DND-41 (cell line): Measurements from ENCODE around the gene AATK.

Source experiments
- ATAC-seq: fragments of 200-7000 bp; cut with Tn5 transposase; 3 replicates; pipeline ENCODE4 v1.9.1; 2021; ENCODE audit warnings: low read depth; ENCODE audit not compliant: insufficient read depth
- DNase-seq: peaks from one replicate; pipeline ENCODE4 v3.0.0-alpha.2; 2020
- H2AFZ ChIP-seq: 2 replicates; pipeline ENCODE4 v1.6.0; 2012; ENCODE audit warnings: low read depth, low read length
- H3K27ac ChIP-seq: 2 replicates; pipeline ENCODE4 v1.5.1; 2012; ENCODE audit warnings: low read length, inconsistent platforms
- H3K27me3 ChIP-seq: fragments of 200-600 bp; sonication (generic); 2 replicates; pipeline ENCODE4 v1.6.0; 2012; ENCODE audit warnings: low read length, mild to moderate bottlenecking, inconsistent platforms; ENCODE audit not compliant: insufficient read depth, poor library complexity
- H3K36me3 ChIP-seq: 2 replicates; pipeline ENCODE4 v1.5.1; 2012; ENCODE audit warnings: low read length, inconsistent platforms; ENCODE audit not compliant: insufficient read depth
- H3K4me1 ChIP-seq: 2 replicates; pipeline ENCODE4 v1.5.1; 2012; ENCODE audit warnings: mild to moderate bottlenecking, low read length; ENCODE audit not compliant: insufficient read depth
- H3K4me2 ChIP-seq: 2 replicates; pipeline ENCODE4 v1.6.0; 2012; ENCODE audit warnings: mild to moderate bottlenecking, moderate library complexity, low read length, inconsistent platforms; ENCODE audit not compliant: insufficient read depth
- H3K4me3 ChIP-seq, 2 experiments: fragments of 200-600 bp in 1 of 2; shearing (Covaris generic) in 1 of 2; 2 replicates each; pipeline ENCODE4 v1.5.1; 2012 to 2016; ENCODE audit warnings: inconsistent platforms in 2 of 2, low read length in 2 of 2, mild to moderate bottlenecking in 2 of 2, low read depth in 1 of 2, moderate library complexity in 1 of 2
- H3K79me2 ChIP-seq: 2 replicates; pipeline ENCODE4 v1.6.0; 2012; ENCODE audit warnings: low read length, inconsistent platforms; ENCODE audit not compliant: insufficient read depth
- H3K9ac ChIP-seq: 2 replicates; pipeline ENCODE4 v1.6.0; 2012; ENCODE audit warnings: low read depth, mild to moderate bottlenecking, inconsistent platforms, low read length, moderate library complexity
- H3K9me3 ChIP-seq: 2 replicates; pipeline ENCODE4 v1.5.1; 2012; ENCODE audit warnings: low read length, moderate library complexity, mild to moderate bottlenecking, inconsistent platforms; ENCODE audit not compliant: insufficient read depth, severe bottlenecking
- H4K20me1 ChIP-seq: 2 replicates; pipeline ENCODE4 v1.6.0; 2012; ENCODE audit warnings: low read length; ENCODE audit not compliant: insufficient read depth
- EZH2 ChIP-seq: IDR thresholded peaks from 3 replicates; pipeline ENCODE4 v1.6.1; 2012; ENCODE audit warnings: borderline replicate concordance, low read depth, mild to moderate bottlenecking, moderate library complexity, low read length, inconsistent platforms; ENCODE audit not compliant: severe bottlenecking
- TF ChIP-seq, protein P1 (sequence below): IDR thresholded peaks from 2 replicates; pipeline ENCODE4 v1.5.1; 2012; ENCODE audit warnings: borderline replicate concordance, low read length, moderate library complexity, mild to moderate bottlenecking; ENCODE audit not compliant: poor library complexity, severe bottlenecking; ENCODE audit errors: extremely low read depth

The AATK gene

DNA sequence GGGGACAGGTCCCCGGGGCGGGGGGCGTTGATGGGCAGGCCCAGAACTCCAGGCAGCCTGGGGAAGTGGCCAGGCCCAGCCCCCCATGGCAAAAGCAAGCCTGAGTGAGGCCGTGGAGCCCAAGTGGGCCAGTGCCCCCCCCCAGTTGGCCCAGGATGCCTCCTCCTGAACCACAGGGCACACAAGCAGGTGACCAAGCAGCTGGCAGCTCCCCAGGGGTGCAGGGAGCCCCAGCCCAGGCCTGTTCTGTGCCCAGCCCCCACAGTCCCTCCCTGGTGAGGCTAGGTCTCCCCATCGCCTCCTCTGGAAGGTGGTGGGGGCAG lies 38.9 kb downstream of the AATK start:
- Histone ChIP-seq H3K9me3 (no peaks in the 10 kb centered on the region), H3K79me2 (no peaks in the 10 kb centered on the region), H3K36me3 (no peaks in the 10 kb centered on the region), H3K4me2 (no peak overlapping the region), H2AFZ (no peak overlapping the region), H4K20me1 (peaks cover 6% of the 10 kb centered on the region), H3K4me3 (no peak overlapping the region), H3K27me3 (peaks cover 4% of the 10 kb centered on the region), H3K4me1 (no peaks in the 10 kb centered on the region), H3K9ac (no peak overlapping the region), H3K27ac (no peak overlapping the region)
- TF ChIP-seq, protein P1, sequence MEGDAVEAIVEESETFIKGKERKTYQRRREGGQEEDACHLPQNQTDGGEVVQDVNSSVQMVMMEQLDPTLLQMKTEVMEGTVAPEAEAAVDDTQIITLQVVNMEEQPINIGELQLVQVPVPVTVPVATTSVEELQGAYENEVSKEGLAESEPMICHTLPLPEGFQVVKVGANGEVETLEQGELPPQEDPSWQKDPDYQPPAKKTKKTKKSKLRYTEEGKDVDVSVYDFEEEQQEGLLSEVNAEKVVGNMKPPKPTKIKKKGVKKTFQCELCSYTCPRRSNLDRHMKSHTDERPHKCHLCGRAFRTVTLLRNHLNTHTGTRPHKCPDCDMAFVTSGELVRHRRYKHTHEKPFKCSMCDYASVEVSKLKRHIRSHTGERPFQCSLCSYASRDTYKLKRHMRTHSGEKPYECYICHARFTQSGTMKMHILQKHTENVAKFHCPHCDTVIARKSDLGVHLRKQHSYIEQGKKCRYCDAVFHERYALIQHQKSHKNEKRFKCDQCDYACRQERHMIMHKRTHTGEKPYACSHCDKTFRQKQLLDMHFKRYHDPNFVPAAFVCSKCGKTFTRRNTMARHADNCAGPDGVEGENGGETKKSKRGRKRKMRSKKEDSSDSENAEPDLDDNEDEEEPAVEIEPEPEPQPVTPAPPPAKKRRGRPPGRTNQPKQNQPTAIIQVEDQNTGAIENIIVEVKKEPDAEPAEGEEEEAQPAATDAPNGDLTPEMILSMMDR: no peak
- no peak for TF ChIP-seq EZH2
- DNase-seq (no peak), ATAC-seq (no peak)

DNA sequence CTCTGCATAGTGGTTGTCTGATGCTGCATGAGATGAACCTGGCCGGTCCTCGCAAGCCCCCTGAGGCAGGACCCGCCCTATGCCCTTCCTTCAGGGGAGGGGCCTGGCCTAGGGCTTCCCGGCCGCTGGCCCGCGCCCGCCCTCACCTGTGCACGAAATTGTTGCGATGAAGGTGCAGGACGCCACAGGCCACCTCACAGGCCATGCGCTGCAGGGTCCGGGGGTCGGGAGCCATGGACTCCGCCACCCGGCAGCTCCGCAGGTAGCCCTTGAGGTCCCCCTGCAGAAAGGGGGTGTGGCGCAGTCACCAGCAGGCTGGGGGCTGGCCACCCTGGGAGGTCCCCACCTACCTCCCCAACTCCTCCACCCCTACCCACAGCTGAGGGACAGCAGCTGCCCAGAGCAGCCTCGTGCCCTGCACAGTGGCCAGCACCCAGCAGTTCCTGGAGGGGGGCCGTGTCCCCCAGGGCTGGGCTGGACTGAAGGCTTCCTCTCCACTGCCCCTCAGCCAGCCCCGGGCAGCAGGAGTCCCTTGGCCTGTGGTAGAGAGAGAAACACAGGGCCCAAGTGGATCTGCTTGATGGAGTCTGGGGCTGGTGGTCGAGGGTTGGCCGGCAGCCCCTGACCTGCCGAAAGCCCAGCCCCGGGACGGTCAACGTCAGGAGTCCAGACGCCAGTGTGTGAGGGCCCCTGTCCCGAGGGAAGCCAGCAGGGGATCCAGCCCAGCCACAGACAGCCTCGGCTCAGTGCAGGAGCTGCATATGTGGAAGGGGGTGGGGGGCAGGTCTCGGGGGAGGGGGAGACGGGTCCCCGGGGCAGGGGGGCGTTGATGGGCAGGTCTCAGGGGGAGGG lies 39.5 kb downstream of the AATK start:
- H3K4me3 ChIP-seq: no peak overlapping the region
- no peak overlapping the region for H2AFZ ChIP-seq
- peaks cover 6% of the 10 kb centered on the region for H4K20me1 ChIP-seq
- DNase-seq (no peak), ATAC-seq (no peak)
- H3K27ac ChIP-seq: no peak overlapping the region
- peaks cover 4% of the 10 kb centered on the region for H3K27me3 ChIP-seq
- no peak overlapping the region for H3K9ac ChIP-seq
- H3K36me3 ChIP-seq: no peaks in the 10 kb centered on the region
- no peaks in the 10 kb centered on the region for H3K9me3 ChIP-seq
- H3K79me2 ChIP-seq: no peaks in the 10 kb centered on the region
- H3K4me1 ChIP-seq: no peaks in the 10 kb centered on the region
- no peak overlapping the region for H3K4me2 ChIP-seq
- no peak for TF ChIP-seq EZH2
- TF ChIP-seq, protein P1: no peak

DNA sequence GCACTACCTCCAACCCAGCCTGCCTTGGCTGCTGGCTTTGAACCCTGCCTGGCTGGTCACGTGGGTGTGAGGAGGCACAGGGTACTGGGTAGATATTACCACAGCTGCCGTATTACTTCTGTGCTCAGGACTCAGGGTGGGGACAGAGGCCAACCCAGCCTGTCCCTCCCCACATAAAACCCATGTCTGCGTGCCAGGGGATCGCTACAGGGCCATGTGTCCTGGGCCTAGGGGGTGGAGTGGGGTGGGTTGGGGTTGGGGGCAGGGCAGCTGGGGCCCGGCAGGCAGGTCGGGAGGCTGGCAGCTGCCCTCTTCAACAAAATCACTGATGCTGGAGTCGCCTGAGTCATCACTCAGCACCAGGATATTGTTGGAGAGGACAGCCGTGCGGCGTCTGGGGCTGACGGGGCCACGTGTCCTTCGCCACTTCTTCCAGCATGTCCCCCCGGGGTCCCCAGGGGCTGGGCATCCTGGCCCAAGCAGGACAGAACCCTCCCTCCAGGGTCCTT lies 40.4 kb downstream of the AATK start:
- Histone ChIP-seq H4K20me1 (peaks cover 6% of the 10 kb centered on the region), H2AFZ (no peak overlapping the region), H3K79me2 (no peaks in the 10 kb centered on the region), H3K4me1 (no peaks in the 10 kb centered on the region), H3K36me3 (no peaks in the 10 kb centered on the region), H3K9me3 (no peaks in the 10 kb centered on the region), H3K4me3 (no peak overlapping the region), H3K27ac (no peak overlapping the region), H3K4me2 (no peak overlapping the region), H3K27me3 (peaks cover 4% of the 10 kb centered on the region), H3K9ac (no peak overlapping the region)
- ATAC-seq: no peak
- no peak for DNase-seq
- TF ChIP-seq, protein P1: no peak
- no peak for TF ChIP-seq EZH2
